ENCODE data around the gene CACNB2. TPM values are rescaled to one million over a fixed set of nuclear protein-coding genes. Genes with fewer than 3 reads are reported as not detected.
"Not testable (repeated sequence)": the region's sequence is repeated elsewhere in the genome, so short reads cannot be mapped to it uniquely, and the experiment has no call there.

Gene CACNB2
- total and polyA plus RNA-seq, 2 donors (not counting 3 experiments of a cell fraction or from before 2014, with no cell fraction given) = not detected

GRCh38 chr10:18149196-18149800 lies 9.1 kb downstream of the CACNB2 start:
- H3K4me3 ChIP-seq (replicated peaks in 1 of 3; ENCODE audit: insufficient read depth in 1 of 3, low read depth in 1 of 3, low read length in 3 of 3) = no peak overlapping the region
- DNase-seq (ENCODE audit: low read depth, low spot score) = no peak
- H3K9ac ChIP-seq (replicated peaks; ENCODE audit: extremely low read depth, insufficient read depth, low read length) = no peak overlapping the region
- TF ChIP-seq EZH2 (IDR thresholded peaks at IDR 0.05; ENCODE audit: borderline replicate concordance, low read depth, low read length, severe bottlenecking) = no peak
- CTCF ChIA-PET = no interaction called here
- H3K79me2 ChIP-seq (ENCODE audit: control insufficient read depth, insufficient read depth, low read length) = no peaks in the 10 kb centered on the region
- no TSS peak for BruUV-seq (replicated peaks)
- no peak overlapping the region for H3K27ac ChIP-seq (ENCODE audit: insufficient read depth, low read depth, low read length)
- no peak overlapping the region for H3K4me2 ChIP-seq (ENCODE audit: insufficient read depth, low read length)
- no peaks in the 10 kb centered on the region for H3K27me3 ChIP-seq (ENCODE audit: control insufficient read depth in 2 of 2, insufficient read depth in 2 of 2, low read length in 2 of 2)
- no peak overlapping the region for H2AFZ ChIP-seq (ENCODE audit: low read depth, low read length)
- dilution Hi-C loops (cut with MboI; ENCODE audit: extremely low pct_ligation_motif_present, low sequenced_read_pairs) (no loop called here), intact Hi-C loops (cut with micrococcal nuclease) (no loop called here)
- POLR2A ChIA-PET = no interaction called here
- H3K4me1 ChIP-seq (ENCODE audit: control insufficient read depth, extremely low read depth, insufficient read depth, low read length) = no peaks in the 10 kb centered on the region
- FAIRE-seq = no peak
- no peaks in the 10 kb centered on the region for H3K9me3 ChIP-seq (replicated peaks; ENCODE audit: control insufficient read depth, insufficient read depth, low read length)
- no peaks in the 10 kb centered on the region for H4K20me1 ChIP-seq (replicated peaks; ENCODE audit: control insufficient read depth, extremely low read depth, insufficient read depth, low read length)
- H3K36me3 ChIP-seq (ENCODE audit: control insufficient read depth in 2 of 2, extremely low read depth in 1 of 2, insufficient read depth in 2 of 2, low read length in 2 of 2) = no peaks in the 10 kb centered on the region
- H3K9me1 ChIP-seq (replicated peaks; ENCODE audit: control insufficient read depth, extremely low read depth, insufficient read depth, low read length) = no peaks in the 10 kb centered on the region

GRCh38 chr10:18151356-18151890 lies 11.2 kb downstream of the CACNB2 start:
- TF ChIP-seq EZH2 (IDR thresholded peaks at IDR 0.05; ENCODE audit: borderline replicate concordance, low read depth, low read length, severe bottlenecking) = no peak
- no peak for TF ChIP-seq GATA2 (IDR thresholded peaks at IDR 0.05; ENCODE audit: insufficient read depth, insufficient read length, low read depth, low read length)
- no peak for TF ChIP-seq MYC (IDR thresholded peaks at IDR 0.05; ENCODE audit: low read depth, low read length)
- TF ChIP-seq JUN (IDR thresholded peaks at IDR 0.05; ENCODE audit: borderline replicate concordance, insufficient read depth, insufficient read length, low read depth) = no peak
- no peak for TF ChIP-seq FOS (IDR thresholded peaks at IDR 0.05; ENCODE audit: borderline replicate concordance, insufficient read depth, low read length)
- no peak for TF ChIP-seq POLR2A (IDR thresholded peaks at IDR 0.05; ENCODE audit: low read depth, low read length)
- TF ChIP-seq MAX (IDR thresholded peaks at IDR 0.05; ENCODE audit: insufficient read depth, insufficient read length) = no peak
- TF ChIP-seq CTCF (IDR thresholded peaks at IDR 0.05; ENCODE audit: extremely low read depth in 1 of 2, insufficient read depth in 1 of 2, low read depth in 1 of 2, low read length in 2 of 2) = no peak
- no peak for TF ChIP-seq POLR2AphosphoS5 (IDR thresholded peaks at IDR 0.05; ENCODE audit: insufficient read depth, low read depth, low read length)
- H3K4me1 ChIP-seq (ENCODE audit: control insufficient read depth, extremely low read depth, insufficient read depth, low read length) = no peaks in the 10 kb centered on the region
- DNase-seq (ENCODE audit: low read depth, low spot score) (no peak), FAIRE-seq (no peak)
- H3K9ac ChIP-seq (replicated peaks; ENCODE audit: extremely low read depth, insufficient read depth, low read length) = no peak overlapping the region
- H3K27me3 ChIP-seq (ENCODE audit: control insufficient read depth in 2 of 2, insufficient read depth in 2 of 2, low read length in 2 of 2) = no peaks in the 10 kb centered on the region
- H3K4me2 ChIP-seq (ENCODE audit: insufficient read depth, low read length) = no peak overlapping the region
- no peak overlapping the region for H2AFZ ChIP-seq (ENCODE audit: low read depth, low read length)
- H4K20me1 ChIP-seq (replicated peaks; ENCODE audit: control insufficient read depth, extremely low read depth, insufficient read depth, low read length) = no peaks in the 10 kb centered on the region
- BruUV-seq (replicated peaks) = no TSS peak
- H3K4me3 ChIP-seq (replicated peaks in 1 of 3; ENCODE audit: insufficient read depth in 1 of 3, low read depth in 1 of 3, low read length in 3 of 3) = no peak overlapping the region
- POLR2A ChIA-PET = no interaction called here
- no peaks in the 10 kb centered on the region for H3K79me2 ChIP-seq (ENCODE audit: control insufficient read depth, insufficient read depth, low read length)
- CTCF ChIA-PET = no interaction called here
- H3K9me3 ChIP-seq (replicated peaks; ENCODE audit: control insufficient read depth, insufficient read depth, low read length) = no peaks in the 10 kb centered on the region
- H3K27ac ChIP-seq (ENCODE audit: insufficient read depth, low read depth, low read length) = no peak overlapping the region
- H3K9me1 ChIP-seq (replicated peaks; ENCODE audit: control insufficient read depth, extremely low read depth, insufficient read depth, low read length) = no peaks in the 10 kb centered on the region
- H3K36me3 ChIP-seq (ENCODE audit: control insufficient read depth in 2 of 2, extremely low read depth in 1 of 2, insufficient read depth in 2 of 2, low read length in 2 of 2) = no peaks in the 10 kb centered on the region
- dilution Hi-C loops (cut with MboI; ENCODE audit: extremely low pct_ligation_motif_present, low sequenced_read_pairs) (no loop called here), intact Hi-C loops (cut with micrococcal nuclease) (no loop called here)

GRCh38 chr10:18153381-18153780 lies 13.2 kb downstream of the CACNB2 start:
- BruUV-seq (replicated peaks); H3K27me3 ChIP-seq (ENCODE audit: control insufficient read depth in 2 of 2, insufficient read depth in 2 of 2, low read length in 2 of 2); CTCF ChIA-PET; H3K4me1 ChIP-seq (ENCODE audit: control insufficient read depth, extremely low read depth, insufficient read depth, low read length); POLR2A ChIA-PET; H3K4me3 ChIP-seq (replicated peaks in 1 of 3; ENCODE audit: insufficient read depth in 1 of 3, low read depth in 1 of 3, low read length in 3 of 3); H3K36me3 ChIP-seq (ENCODE audit: control insufficient read depth in 2 of 2, extremely low read depth in 1 of 2, insufficient read depth in 2 of 2, low read length in 2 of 2); DNase-seq (ENCODE audit: low read depth, low spot score); dilution Hi-C loops (cut with MboI; ENCODE audit: extremely low pct_ligation_motif_present, low sequenced_read_pairs); H2AFZ ChIP-seq (ENCODE audit: low read depth, low read length); H3K79me2 ChIP-seq (ENCODE audit: control insufficient read depth, insufficient read depth, low read length); H3K9me3 ChIP-seq (replicated peaks; ENCODE audit: control insufficient read depth, insufficient read depth, low read length); H3K9ac ChIP-seq (replicated peaks; ENCODE audit: extremely low read depth, insufficient read depth, low read length); intact Hi-C loops (cut with micrococcal nuclease); H4K20me1 ChIP-seq (replicated peaks; ENCODE audit: control insufficient read depth, extremely low read depth, insufficient read depth, low read length); H3K4me2 ChIP-seq (ENCODE audit: insufficient read depth, low read length); H3K9me1 ChIP-seq (replicated peaks; ENCODE audit: control insufficient read depth, extremely low read depth, insufficient read depth, low read length); FAIRE-seq; H3K27ac ChIP-seq (ENCODE audit: insufficient read depth, low read depth, low read length): not testable (repeated sequence)

All from endothelial cell of umbilical vein (primary cell).